ENCODE measurements around the gene ENPEP.
"Not testable (repeated sequence)": the region's sequence is repeated elsewhere in the genome, so short reads cannot be mapped to it uniquely, and the experiment has no call there.

Gene ENPEP

GRCh38 chr4:110474481-110474880 is 1.5 kb upstream of the ENPEP start:
- no peaks in the 10 kb centered on the region for H3K4me1 Mint-ChIP-seq (ENCODE audit: low read depth)
- H3K4me3 Mint-ChIP-seq = no peak overlapping the region
- H3K27ac Mint-ChIP-seq = no peak overlapping the region
- peaks cover 3% of the 10 kb centered on the region for H3K36me3 Mint-ChIP-seq (ENCODE audit: low read depth)
- H3K27me3 Mint-ChIP-seq = peaks cover 18% of the 10 kb centered on the region
- H3K9me3 Mint-ChIP-seq = peaks cover 2% of the 10 kb centered on the region

GRCh38 chr4:110475080-110475479 is 875 bp upstream of the ENPEP start:
- H3K27me3 Mint-ChIP-seq = peaks cover 18% of the 10 kb centered on the region
- H3K36me3 Mint-ChIP-seq (ENCODE audit: low read depth); H3K9me3 Mint-ChIP-seq; H3K27ac Mint-ChIP-seq; H3K4me3 Mint-ChIP-seq; H3K4me1 Mint-ChIP-seq (ENCODE audit: low read depth): not testable (repeated sequence)

- no peaks in the 10 kb centered on the region for H3K9me3 Mint-ChIP-seq
- no peak overlapping the region for H3K4me3 Mint-ChIP-seq
- no peak overlapping the region for H3K27ac Mint-ChIP-seq
- peaks cover 36% of the 10 kb centered on the region for H3K27me3 Mint-ChIP-seq
- no peaks in the 10 kb centered on the region for H3K4me1 Mint-ChIP-seq (ENCODE audit: low read depth)
- H3K36me3 Mint-ChIP-seq (ENCODE audit: low read depth) = no peaks in the 10 kb centered on the region
Measured at GRCh38 chr4:110477836-110478235, 1.9 kb downstream of the ENPEP start.

- Mint-ChIP-seq H3K9me3 (no peaks in the 10 kb centered on the region), H3K27me3 (peaks cover 37% of the 10 kb centered on the region), H3K27ac (no peak overlapping the region), H3K4me3 (no peak overlapping the region), H3K4me1 (ENCODE audit: low read depth) (peaks cover 8% of the 10 kb centered on the region), H3K36me3 (ENCODE audit: low read depth) (no peaks in the 10 kb centered on the region)
Measured at GRCh38 chr4:110480031-110480549, 4.1 kb downstream of the ENPEP start.

GRCh38 chr4:110480746-110481271 is 4.9 kb downstream of the ENPEP start:
- Mint-ChIP-seq H3K9me3 (no peaks in the 10 kb centered on the region), H3K4me1 (ENCODE audit: low read depth) (peaks cover 11% of the 10 kb centered on the region), H3K27ac (no peak overlapping the region), H3K36me3 (ENCODE audit: low read depth) (no peaks in the 10 kb centered on the region), H3K27me3 (peaks cover 43% of the 10 kb centered on the region), H3K4me3 (no peak overlapping the region)

GRCh38 chr4:110483516-110483915 is 7.6 kb downstream of the ENPEP start:
- peaks cover 11% of the 10 kb centered on the region for H3K4me1 Mint-ChIP-seq (ENCODE audit: low read depth)
- peaks cover 43% of the 10 kb centered on the region for H3K27me3 Mint-ChIP-seq
- H3K27ac Mint-ChIP-seq = no peak overlapping the region
- H3K36me3 Mint-ChIP-seq (ENCODE audit: low read depth) = no peaks in the 10 kb centered on the region
- no peak overlapping the region for H3K4me3 Mint-ChIP-seq
- H3K9me3 Mint-ChIP-seq = no peaks in the 10 kb centered on the region

- Mint-ChIP-seq H3K4me1 (ENCODE audit: low read depth) (peaks cover 11% of the 10 kb centered on the region), H3K9me3 (no peaks in the 10 kb centered on the region), H3K27ac (no peak overlapping the region), H3K36me3 (ENCODE audit: low read depth) (no peaks in the 10 kb centered on the region), H3K4me3 (no peak overlapping the region), H3K27me3 (peaks cover 43% of the 10 kb centered on the region)
Measured at GRCh38 chr4:110484029-110484428, 8.1 kb downstream of the ENPEP start.

- no peaks in the 10 kb centered on the region for H3K36me3 Mint-ChIP-seq (ENCODE audit: low read depth)
- peaks cover 43% of the 10 kb centered on the region for H3K27me3 Mint-ChIP-seq
- peaks cover 11% of the 10 kb centered on the region for H3K4me1 Mint-ChIP-seq (ENCODE audit: low read depth)
- no peak overlapping the region for H3K27ac Mint-ChIP-seq
- no peaks in the 10 kb centered on the region for H3K9me3 Mint-ChIP-seq
- no peak overlapping the region for H3K4me3 Mint-ChIP-seq
Measured at GRCh38 chr4:110484767-110485166, 8.8 kb downstream of the ENPEP start.

- Mint-ChIP-seq H3K27ac (no peak overlapping the region), H3K4me1 (ENCODE audit: low read depth) (peaks cover 11% of the 10 kb centered on the region), H3K4me3 (no peak overlapping the region), H3K36me3 (ENCODE audit: low read depth) (no peaks in the 10 kb centered on the region), H3K27me3 (peaks cover 41% of the 10 kb centered on the region), H3K9me3 (no peaks in the 10 kb centered on the region)
Measured at GRCh38 chr4:110485452-110485851, 9.5 kb downstream of the ENPEP start.

GRCh38 chr4:110486256-110486655 is 10.3 kb downstream of the ENPEP start:
- Mint-ChIP-seq H3K4me1 (ENCODE audit: low read depth) (peaks cover 11% of the 10 kb centered on the region), H3K27ac (no peak overlapping the region)

GRCh38 chr4:110486850-110487249 is 10.9 kb downstream of the ENPEP start:
- H3K36me3 Mint-ChIP-seq (ENCODE audit: low read depth); H3K4me3 Mint-ChIP-seq; H3K27ac Mint-ChIP-seq; H3K9me3 Mint-ChIP-seq: not testable (repeated sequence)
- peaks cover 11% of the 10 kb centered on the region for H3K4me1 Mint-ChIP-seq (ENCODE audit: low read depth)
- peaks cover 28% of the 10 kb centered on the region for H3K27me3 Mint-ChIP-seq

More at GRCh38 chr4:110486256-110486655, 10.3 kb downstream of the ENPEP start:
- H3K9me3 Mint-ChIP-seq = no peaks in the 10 kb centered on the region
- H3K36me3 Mint-ChIP-seq (ENCODE audit: low read depth) = no peaks in the 10 kb centered on the region
- H3K4me3 Mint-ChIP-seq = no peak overlapping the region
- peaks cover 34% of the 10 kb centered on the region for H3K27me3 Mint-ChIP-seq

- H3K4me3 Mint-ChIP-seq = no peak overlapping the region
- no peaks in the 10 kb centered on the region for H3K36me3 Mint-ChIP-seq (ENCODE audit: low read depth)
- peaks cover 11% of the 10 kb centered on the region for H3K4me1 Mint-ChIP-seq (ENCODE audit: low read depth)
- no peaks in the 10 kb centered on the region for H3K9me3 Mint-ChIP-seq
- H3K27me3 Mint-ChIP-seq = peaks cover 28% of the 10 kb centered on the region
- H3K27ac Mint-ChIP-seq = no peak overlapping the region
Measured at GRCh38 chr4:110487873-110488272, 11.9 kb downstream of the ENPEP start.

- Mint-ChIP-seq H3K4me1 (ENCODE audit: low read depth) (peaks cover 4% of the 10 kb centered on the region), H3K36me3 (ENCODE audit: low read depth) (no peaks in the 10 kb centered on the region), H3K27ac (no peak overlapping the region), H3K4me3 (no peak overlapping the region), H3K9me3 (no peaks in the 10 kb centered on the region), H3K27me3 (peaks cover 29% of the 10 kb centered on the region)
Measured at GRCh38 chr4:110489901-110490508, 14.1 kb downstream of the ENPEP start.

- no peaks in the 10 kb centered on the region for H3K36me3 Mint-ChIP-seq (ENCODE audit: low read depth)
- peaks cover 22% of the 10 kb centered on the region for H3K27me3 Mint-ChIP-seq
- H3K4me1 Mint-ChIP-seq (ENCODE audit: low read depth) = no peaks in the 10 kb centered on the region
- no peaks in the 10 kb centered on the region for H3K9me3 Mint-ChIP-seq
- H3K4me3 Mint-ChIP-seq = no peak overlapping the region
- H3K27ac Mint-ChIP-seq = no peak overlapping the region
Measured at GRCh38 chr4:110492522-110492921, 16.6 kb downstream of the ENPEP start.

- Mint-ChIP-seq H3K36me3 (ENCODE audit: low read depth) (no peaks in the 10 kb centered on the region), H3K4me1 (ENCODE audit: low read depth) (no peaks in the 10 kb centered on the region), H3K27me3 (peaks cover 27% of the 10 kb centered on the region), H3K9me3 (no peaks in the 10 kb centered on the region), H3K27ac (no peak overlapping the region), H3K4me3 (no peak overlapping the region)
Measured at GRCh38 chr4:110493520-110493919, 17.6 kb downstream of the ENPEP start.

- no peak overlapping the region for H3K4me3 Mint-ChIP-seq
- no peaks in the 10 kb centered on the region for H3K36me3 Mint-ChIP-seq (ENCODE audit: low read depth)
- H3K27me3 Mint-ChIP-seq = peaks cover 24% of the 10 kb centered on the region
- H3K9me3 Mint-ChIP-seq = no peaks in the 10 kb centered on the region
- no peak overlapping the region for H3K27ac Mint-ChIP-seq
- no peaks in the 10 kb centered on the region for H3K4me1 Mint-ChIP-seq (ENCODE audit: low read depth)
Measured at GRCh38 chr4:110498420-110498819, 22.5 kb downstream of the ENPEP start.

Data from stimulated activated naive CD8-positive, alpha-beta T cell treated with anti-CD3 and anti-CD28 coated beads, Interleukin-15, Interleukin-2, amounts not matched to agents 100 ng/mL and 50 ng/mL, for 24 hours (primary cell).